PFSK-1 (cell line): Measurements from ENCODE around the gene KMT5C.
A peak's percentile ranks its signal among the peaks of the same experiment; 100 is the strongest.

Source experiments
- FOXP2 ChIP-seq: optimal IDR thresholded peaks from 2 replicates; pipeline ENCODE3; 2011; ENCODE audit warnings: borderline replicate concordance, control low read depth, inconsistent platforms; ENCODE audit not compliant: insufficient read depth; ENCODE audit errors: extremely low read length, extremely low read depth
- POLR2AphosphoS5 ChIP-seq: IDR thresholded peaks from 2 replicates; pipeline ENCODE4 v1.6.1; 2012; ENCODE audit warnings: low read depth, mild to moderate bottlenecking, control low read depth, low read length, moderate library complexity
- REST ChIP-seq, 2 experiments: IDR thresholded peaks; 2 replicates each; pipeline versions ENCODE4 v1.6.1 to v1.8.0; 2011 to 2012; ENCODE audit warnings: low read depth in 2 of 2, low read length in 2 of 2, control low read depth in 1 of 2, inconsistent platforms in 1 of 2, mild to moderate bottlenecking in 1 of 2, moderate library complexity in 1 of 2; ENCODE audit not compliant: insufficient read depth in 1 of 2
- SIN3A ChIP-seq: IDR thresholded peaks from 2 replicates; pipeline ENCODE4 v1.6.1; 2012; ENCODE audit warnings: mild to moderate bottlenecking, low read length, moderate library complexity, borderline replicate concordance; ENCODE audit not compliant: insufficient read depth
- TAF1 ChIP-seq: IDR thresholded peaks from 2 replicates; pipeline ENCODE4 v1.6.1; 2012; ENCODE audit warnings: low read length, control low read depth, borderline replicate concordance; ENCODE audit not compliant: insufficient read depth

Gene KMT5C

GRCh38 chr19:55384920-55385723, 45.4 kb downstream of the KMT5C start:
- TF ChIP-seq REST (IDR thresholded peaks at IDR 0.05; ENCODE audit: insufficient read depth in 1 of 2, low read depth in 2 of 2, low read length in 2 of 2) = no peak
- 0 out of 2 replicates have a peak, but pooled peaks have one; percentile 32 for TF ChIP-seq TAF1
- TF ChIP-seq SIN3A = no peak

DNA sequence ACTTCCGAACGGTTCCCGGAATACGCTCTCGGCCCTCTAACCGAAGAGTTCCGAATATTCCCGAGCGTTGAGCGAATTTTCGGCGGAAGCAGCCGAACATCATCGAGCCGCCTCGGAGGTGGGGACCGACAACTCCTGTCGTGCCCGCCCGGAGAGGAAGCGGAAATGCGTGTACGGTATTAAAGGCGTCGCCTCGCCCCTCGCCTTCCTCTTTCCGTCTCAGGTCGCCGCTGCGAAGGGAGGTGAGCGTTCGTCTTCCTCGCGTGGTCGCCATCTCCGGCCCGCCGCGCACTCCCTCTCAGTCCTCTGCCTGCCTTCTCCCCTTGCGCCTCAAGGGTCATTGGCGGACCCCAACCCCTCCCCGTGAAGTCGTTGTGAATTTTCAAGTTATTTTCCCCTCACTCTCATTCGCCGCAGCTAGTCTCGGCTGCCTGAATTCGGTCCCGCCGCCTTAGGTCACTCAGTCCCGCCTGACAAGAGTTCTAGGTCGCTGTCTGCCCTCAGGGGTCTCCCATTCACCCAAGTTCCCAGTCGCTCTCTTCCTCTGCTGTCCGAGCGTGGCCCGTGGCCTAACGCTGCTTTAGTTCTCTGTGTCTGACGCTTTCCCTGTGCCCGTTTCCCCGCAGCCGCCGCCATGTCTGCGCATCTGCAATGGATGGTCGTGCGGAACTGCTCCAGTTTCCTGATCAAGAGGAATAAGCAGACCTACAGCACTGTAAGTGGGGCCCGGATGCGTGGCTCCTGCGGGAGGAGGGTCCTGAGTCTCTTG, 46.2 kb downstream of the KMT5C start, which contains the start of gene RPL28:
TSS of gene RPL28 (plus strand) at position 209 of the 769 bp plus-strand sequence. CDS start at position 635, 426 bp downstream.
- peak; percentile 62 to 64; a peak in 2 of 4 replicates for TF ChIP-seq REST (IDR thresholded peaks at IDR 0.05; ENCODE audit: insufficient read depth in 1 of 2, low read depth in 2 of 2, low read length in 2 of 2)
- peak; percentile 99 for TF ChIP-seq POLR2AphosphoS5
- TF ChIP-seq SIN3A = peak; percentile 53; the same call in 1 of the 2 replicates
- TF ChIP-seq TAF1 = peak; percentile 100
- TF ChIP-seq FOXP2 = peak; percentile 94

DNA sequence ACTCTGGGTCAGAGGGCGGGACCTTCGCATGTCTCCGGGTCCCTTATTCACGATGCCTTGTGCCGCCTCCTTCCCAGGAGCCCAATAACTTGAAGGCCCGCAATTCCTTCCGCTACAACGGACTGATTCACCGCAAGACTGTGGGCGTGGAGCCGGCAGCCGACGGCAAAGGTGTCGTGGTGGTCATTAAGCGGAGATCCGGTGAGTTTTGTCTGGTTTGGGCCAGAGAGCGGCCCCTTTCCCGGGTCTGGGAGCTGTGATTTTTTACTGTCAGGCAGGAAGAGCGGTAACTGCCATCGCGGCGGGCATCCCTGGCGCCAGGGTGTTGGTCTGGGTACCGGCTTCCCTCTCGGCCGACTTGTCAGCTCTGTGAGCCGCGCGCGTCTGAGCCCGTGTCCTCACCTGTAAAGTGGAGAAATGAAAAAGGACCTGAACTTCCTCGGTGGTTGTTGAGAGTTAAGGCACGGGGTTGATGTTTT, 46.9 kb downstream of the KMT5C start:
- TF ChIP-seq POLR2AphosphoS5 = no peak
- no peak for TF ChIP-seq FOXP2
- no peak for TF ChIP-seq REST (IDR thresholded peaks at IDR 0.05; ENCODE audit: insufficient read depth in 1 of 2, low read depth in 2 of 2, low read length in 2 of 2)
- no peak for TF ChIP-seq TAF1
- no peak for TF ChIP-seq SIN3A

DNA sequence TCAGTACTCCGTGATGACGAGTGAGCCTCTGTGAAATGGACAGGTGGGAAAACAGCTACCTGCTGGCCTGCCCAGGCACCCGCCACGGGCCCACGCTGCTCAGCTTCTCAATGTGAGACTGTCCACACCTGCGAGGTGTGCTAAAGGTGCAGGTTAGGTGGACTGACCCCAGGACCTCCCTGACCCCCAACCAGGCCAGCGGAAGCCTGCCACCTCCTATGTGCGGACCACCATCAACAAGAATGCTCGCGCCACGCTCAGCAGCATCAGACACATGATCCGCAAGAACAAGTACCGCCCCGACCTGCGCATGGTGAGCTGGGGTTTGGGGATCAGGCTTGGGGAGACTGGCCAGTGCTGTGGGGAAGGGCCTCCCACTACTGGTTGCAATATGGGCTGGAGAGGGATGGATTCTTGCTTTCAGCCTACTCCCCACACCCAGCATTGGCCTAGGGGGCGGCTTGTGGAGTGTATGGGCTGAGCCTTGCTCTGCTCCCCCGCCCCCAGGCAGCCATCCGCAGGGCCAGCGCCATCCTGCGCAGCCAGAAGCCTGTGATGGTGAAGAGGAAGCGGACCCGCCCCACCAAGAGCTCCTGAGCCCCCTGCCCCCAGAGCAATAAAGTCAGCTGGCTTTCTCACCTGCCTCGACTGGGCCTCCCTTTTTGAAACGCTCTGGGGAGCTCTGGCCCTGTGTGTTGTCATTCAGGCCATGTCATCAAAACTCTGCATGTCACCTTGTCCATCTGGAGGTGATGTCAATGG, 48.2 kb downstream of the KMT5C start:
- TF ChIP-seq POLR2AphosphoS5 = no peak
- no peak for TF ChIP-seq REST (IDR thresholded peaks at IDR 0.05; ENCODE audit: insufficient read depth in 1 of 2, low read depth in 2 of 2, low read length in 2 of 2)
- no peak for TF ChIP-seq SIN3A
- TF ChIP-seq FOXP2 = no peak
- TF ChIP-seq TAF1 = no peak
